ENCODE results near the gene LRP1.

LRP1 gene

GRCh38 chr12:57127726-57128518 lies at the start of gene LRP1:
Gene LRP1 (plus strand): TSS chr12:57128483. CDS start chr12:57128965, 482 bp downstream.
- peak; percentile 92 for DNase-seq

- DNase-seq: peak; percentile 99
Observed at GRCh38 chr12:57078519-57079404, 49.5 kb upstream of the LRP1 start, which contains the start of gene NEMP1. Gene NEMP1 (minus strand): TSS chr12:57078791. CDS start chr12:57078745, 46 bp downstream.

DNA sequence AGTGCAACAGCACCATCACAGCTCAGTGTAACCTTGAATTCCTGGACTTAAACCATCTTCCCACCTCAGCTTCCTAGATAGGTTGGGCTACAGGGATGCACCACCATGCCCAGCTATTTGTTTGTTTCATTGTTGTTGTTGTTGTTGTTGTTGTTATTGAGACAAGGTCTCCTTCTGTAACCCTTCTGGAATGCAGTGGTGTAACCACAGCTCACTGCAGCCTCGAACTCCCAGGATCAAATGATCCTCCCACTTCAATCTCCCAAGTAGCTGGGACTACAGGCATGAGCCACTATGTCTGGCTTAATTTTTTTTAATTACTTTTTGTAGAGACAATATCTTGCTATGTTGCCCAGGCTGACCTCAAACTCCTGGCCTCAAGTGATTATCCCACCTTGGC lies 48.5 kb upstream of the LRP1 start:
- DNase-seq: no peak

GRCh38 chr12:57080855-57081254 lies 47.4 kb upstream of the LRP1 start:
- DNase-seq: no peak

- DNase-seq: peak; percentile 89
Observed at GRCh38 chr12:57085999-57086492, 42.2 kb upstream of the LRP1 start.

GRCh38 chr12:57086493-57087009 lies 41.7 kb upstream of the LRP1 start:
- DNase-seq: peak; percentile 90

GRCh38 chr12:57087010-57087690 lies 41.1 kb upstream of the LRP1 start:
- peak; percentile 92 for DNase-seq

GRCh38 chr12:57087691-57088353 lies 40.5 kb upstream of the LRP1 start:
- peak; percentile 96 for DNase-seq

GRCh38 chr12:57088354-57089270 lies 39.7 kb upstream of the LRP1 start, which contains the start of gene NAB2:
Gene NAB2 (plus strand): TSS chr12:57089114. CDS start chr12:57089272, 158 bp downstream.
- DNase-seq: peak; percentile 98

- DNase-seq: peak; percentile 87
Observed at GRCh38 chr12:57089271-57090245, 38.7 kb upstream of the LRP1 start.

DNA sequence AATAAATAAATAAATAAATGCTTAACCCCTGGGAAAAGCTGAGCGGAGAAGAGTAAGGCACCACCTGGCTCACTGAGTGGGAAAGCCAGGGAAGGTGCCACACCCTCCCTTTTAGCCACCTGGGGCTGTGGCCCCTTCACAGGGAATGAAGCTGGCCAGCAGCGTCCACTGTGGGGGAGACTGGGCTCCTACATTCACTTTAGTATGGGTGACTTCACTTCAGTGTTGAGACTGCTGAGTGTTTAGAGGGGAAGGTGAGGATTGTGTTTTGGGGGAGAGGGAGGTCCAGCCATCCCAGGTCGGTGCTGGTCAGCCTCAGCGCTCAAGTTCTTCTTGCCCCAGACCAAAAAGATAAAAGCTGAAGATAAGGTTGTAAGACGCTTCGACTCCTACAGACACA lies 37.8 kb upstream of the LRP1 start:
- DNase-seq: no peak

GRCh38 chr12:57090924-57091637 lies 37.2 kb upstream of the LRP1 start:
- no peak for DNase-seq

- no peak for DNase-seq
Observed at GRCh38 chr12:57091638-57092528, 36.4 kb upstream of the LRP1 start.

DNA sequence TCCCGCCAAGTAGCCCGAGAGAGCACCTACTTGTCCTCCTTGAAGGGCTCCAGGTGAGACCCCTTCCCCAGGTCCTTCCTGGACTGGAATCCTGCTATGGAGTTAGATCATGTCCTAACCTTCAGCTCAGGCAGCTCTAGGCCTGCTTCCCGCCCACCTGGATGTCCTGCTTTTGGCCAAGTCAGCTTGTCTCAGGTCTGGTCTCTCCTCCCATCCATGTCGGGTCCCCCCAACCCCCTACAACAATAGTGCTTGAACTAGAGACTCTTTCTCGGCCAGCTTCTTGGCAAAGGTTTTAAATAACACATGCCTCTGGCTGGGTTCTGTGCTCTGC lies 35.8 kb upstream of the LRP1 start:
- DNase-seq: no peak

GRCh38 chr12:57092876-57093414 lies 35.3 kb upstream of the LRP1 start:
- no peak for DNase-seq

- DNase-seq: peak; percentile 88
Observed at GRCh38 chr12:57093415-57094207, 34.7 kb upstream of the LRP1 start.
